ENCODE measurements around the gene NCK2. TPM values are rescaled to one million over a fixed set of nuclear protein-coding genes. Genes with fewer than 3 reads are reported as not detected.

Gene NCK2
- total RNA-seq, 1 experiment from 2014 or later: 51.3 TPM

DNA sequence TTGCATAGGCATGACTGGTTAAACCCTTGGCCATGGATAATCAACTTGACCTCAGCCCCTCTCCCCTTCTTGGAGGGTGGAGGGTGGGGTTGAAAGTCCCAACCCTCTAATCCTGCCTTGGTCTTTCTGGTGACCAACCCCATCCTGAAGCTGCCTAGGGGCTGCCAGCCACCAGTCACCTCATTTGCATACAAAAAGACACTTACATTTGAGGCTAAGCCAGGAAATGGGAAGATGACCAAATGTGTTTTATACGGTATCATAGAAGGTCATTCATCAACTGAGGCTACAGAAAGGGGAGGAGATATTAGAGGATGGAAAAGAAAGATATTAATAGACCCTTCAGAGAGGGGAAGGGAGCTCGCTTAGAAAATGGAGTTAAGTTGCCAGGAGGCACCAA is 96.8 kb downstream of the NCK2 start:
- no peak for DNase-seq (ENCODE audit: low read depth)

DNA sequence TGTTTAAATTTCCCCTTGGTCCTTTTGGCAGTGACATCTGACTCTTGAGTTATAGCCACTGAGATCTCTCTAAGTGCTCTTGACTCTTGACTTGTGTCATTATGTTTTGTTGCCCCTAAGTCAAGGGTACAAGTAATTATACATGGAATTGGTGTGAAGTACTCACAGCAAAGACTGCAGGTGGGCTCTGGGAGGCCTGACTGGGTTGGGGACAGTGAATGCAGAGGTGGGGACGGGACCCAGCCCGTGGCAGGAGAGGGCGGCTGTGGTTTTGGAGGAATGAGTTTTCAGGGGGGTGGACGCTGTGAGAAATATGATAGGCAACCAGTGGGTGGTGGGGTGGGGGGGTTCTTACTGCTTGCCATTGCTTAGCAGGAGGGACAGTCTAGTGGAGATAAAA is 97.8 kb downstream of the NCK2 start:
- DNase-seq (ENCODE audit: low read depth): no peak

DNA sequence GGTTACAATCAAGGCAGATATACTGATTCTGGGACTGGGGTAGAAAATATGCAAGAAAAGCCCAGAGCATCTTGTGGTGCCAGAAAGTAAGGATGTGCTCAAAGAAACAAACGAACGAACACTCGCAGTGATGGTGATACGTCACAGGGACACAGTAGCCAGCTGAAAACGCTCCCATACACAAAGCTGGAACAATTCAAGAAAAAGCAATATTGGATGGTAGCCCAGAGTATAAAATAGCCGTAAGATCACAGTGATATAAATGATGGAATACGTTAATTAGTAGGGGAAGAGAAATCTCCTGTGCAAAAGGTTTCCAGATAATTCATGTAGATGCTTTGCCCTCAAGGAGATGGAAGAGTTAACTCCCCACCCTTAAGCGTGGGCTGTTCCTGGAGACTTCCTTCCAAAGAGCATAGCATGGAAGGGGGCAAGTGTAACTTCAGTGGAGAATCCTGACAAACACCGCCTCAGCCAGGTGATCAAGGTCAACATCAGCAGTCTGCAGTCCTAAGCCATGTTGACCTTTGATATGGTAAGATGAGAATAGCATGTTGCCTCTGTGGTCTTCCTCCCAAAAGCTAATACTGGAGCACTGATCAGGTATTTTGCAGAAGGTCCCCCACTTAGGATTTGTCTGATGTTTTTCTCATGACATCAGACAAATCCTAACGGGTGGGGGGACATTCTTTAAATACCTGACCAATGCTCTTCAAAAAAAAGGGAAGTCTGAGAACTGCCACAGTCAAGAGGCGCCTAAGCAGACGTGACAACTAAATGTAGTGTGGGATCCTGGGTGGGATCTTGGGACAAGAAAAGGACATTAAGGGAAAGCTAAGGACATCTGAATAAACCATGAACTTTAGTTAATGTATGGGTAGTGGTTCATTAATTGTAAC is 99.0 kb downstream of the NCK2 start:
- no peak for DNase-seq (ENCODE audit: low read depth)

DNA sequence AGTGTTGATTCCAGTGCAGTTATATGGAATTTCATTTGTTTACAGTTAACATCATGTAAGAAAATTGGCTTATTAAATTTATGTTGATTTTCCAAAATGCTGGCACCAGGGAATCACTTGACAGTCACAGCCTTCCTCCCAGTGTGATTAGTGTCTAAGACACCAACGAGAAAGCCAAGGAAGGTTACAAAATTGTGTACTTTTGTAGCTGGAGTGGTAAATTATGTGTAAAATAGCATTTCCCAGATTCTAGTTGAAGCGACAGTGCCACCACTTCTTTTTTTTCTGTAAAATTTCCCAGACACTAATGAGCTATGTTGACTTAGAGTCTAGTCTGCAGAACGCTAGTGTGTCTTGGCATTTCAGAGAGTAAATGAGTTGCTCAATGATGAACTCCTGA is 101.3 kb downstream of the NCK2 start:
- DNase-seq (ENCODE audit: low read depth): no peak

DNA sequence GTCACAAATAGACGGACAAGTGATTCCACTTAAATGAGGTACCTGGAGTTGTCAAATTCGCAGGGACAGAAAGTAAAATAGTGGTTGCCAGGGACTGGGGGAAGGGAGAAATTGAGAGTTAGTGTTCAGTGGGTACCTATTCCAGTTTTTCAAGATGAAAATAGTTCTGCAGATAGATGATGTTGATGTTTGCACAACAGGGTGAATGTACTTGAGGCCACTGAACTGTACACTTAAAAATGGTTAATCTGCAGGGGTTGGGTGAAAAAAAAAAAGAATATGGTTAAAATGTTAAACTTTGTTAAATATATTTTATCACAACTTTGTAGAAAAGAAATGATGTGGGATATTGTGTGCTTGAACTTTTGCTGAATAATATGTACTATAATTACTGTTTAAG is 102.3 kb downstream of the NCK2 start:
- no peak for DNase-seq (ENCODE audit: low read depth)

DNA sequence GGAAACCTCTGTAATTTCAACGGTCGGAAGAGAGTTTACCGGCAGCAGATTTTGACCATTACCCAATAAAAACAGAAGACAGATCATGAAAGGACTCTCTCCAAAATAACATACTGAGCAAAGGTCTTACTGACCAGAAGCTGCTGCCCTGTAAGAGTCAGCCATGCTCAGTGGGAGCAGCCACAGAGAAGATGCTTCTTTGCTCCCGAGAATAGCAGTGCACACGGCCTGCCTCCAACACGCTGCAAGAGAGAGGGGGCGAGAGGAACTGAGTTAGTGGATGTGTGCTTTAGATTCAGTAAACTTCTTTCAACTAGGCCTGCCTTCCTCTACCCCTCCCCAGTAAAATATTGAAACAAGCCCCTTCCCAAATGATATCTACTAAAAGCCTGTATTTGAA is 103.7 kb downstream of the NCK2 start:
- no peak for DNase-seq (ENCODE audit: low read depth)

DNA sequence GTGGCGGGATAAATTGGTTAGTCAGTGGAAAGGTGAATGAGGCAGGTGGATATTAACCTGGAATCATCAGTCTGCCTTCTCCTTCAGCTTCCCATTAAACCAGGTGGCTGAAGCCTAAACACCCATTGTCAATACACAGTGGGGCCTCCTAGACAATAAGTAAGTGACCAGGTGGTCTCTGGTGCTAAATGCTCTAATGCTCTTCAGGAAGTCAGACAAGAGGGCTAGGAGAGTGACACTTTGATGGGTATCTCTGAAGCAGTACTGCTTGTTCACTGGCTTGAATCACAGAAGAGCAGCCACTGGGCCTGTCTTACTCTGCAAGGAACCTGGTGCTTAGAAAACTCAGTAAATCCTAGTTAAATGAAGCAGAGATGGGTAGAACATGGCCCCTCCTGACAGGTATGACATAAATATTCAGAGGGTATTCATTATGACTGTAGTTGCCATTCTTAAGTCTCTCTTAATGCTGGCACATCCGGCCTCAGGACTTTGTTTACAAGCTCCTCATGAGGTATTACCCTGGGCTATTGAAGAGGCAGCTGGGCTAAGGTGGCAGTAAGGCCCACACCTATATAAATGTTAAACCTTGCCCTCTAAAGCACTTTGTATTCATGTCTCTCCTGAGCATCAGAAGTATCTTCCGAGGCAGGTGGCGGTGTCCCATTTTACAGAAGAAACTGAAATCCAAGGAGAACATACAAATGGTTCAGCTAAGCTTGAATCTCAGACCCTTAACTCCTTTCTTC is 104.9 kb downstream of the NCK2 start:
- no peak for DNase-seq (ENCODE audit: low read depth)

DNA sequence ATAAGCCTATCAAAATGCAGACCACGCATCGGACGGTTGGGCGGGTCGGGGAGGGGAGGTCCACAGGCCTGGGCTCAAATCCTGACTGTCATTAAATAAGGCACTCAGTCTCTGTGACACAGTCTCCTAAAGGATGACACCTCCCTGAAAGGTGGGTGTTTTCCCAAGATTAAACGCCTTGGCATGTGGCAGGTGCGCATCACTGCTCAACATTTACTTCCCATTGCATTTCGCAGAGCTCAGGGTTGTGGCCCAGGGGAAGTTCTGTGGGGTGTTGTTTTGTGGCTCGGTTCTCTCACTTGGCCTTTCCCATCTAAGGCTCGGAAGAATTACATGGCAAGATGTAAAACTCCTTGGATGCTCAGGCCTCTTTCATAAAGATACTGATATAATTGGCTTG is 107.4 kb downstream of the NCK2 start:
- DNase-seq (ENCODE audit: low read depth): no peak

DNA sequence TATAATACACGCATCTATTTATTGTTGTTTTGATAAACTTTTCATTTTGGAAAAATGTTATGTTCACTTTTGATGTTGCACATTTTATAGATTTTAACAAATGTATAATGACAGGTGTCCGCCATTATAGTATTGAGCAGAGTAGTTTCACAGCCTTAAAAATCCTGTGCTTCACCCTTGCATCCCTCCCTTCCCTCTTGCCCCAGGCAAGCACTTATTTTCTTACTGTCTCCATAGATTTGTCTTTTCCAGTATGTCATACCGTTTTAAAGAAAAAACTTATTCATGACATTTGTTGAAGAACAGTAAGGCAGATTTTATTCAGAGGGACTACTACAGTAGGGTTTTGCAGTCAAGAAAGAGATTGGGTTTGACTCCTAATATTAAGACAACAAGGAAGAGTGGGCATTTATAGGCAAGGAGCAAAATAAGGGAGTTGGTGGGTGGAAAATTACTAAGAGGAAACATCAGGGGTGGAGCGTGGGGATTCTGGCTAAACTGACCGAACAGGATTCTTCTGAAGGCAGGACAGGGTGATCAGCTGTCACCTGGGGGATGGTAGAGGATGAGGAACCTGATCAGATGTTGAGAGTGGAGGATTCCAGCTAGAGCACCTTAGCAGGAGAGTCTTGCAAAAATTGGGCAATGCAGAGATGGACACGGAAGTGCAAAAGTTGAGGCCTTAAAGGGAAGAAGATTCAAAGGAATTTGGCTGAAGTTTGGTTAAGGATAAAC is 108.8 kb downstream of the NCK2 start:
- no peak for DNase-seq (ENCODE audit: low read depth)

DNA sequence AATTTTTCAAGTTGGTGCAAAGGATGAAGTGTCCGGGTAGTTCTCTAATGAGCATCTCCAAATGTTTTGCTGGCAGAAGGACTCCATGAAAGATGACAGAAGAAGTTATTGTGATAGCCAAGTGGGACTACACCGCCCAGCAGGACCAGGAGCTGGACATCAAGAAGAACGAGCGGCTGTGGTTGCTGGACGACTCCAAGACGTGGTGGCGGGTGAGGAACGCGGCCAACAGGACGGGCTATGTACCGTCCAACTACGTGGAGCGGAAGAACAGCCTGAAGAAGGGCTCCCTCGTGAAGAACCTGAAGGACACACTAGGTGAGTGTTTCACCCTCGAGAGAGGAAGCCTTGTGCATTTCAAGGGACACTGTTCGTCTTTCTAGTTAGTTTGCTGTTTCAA is 110.3 kb downstream of the NCK2 start:
- DNase-seq (ENCODE audit: low read depth): no peak

DNA sequence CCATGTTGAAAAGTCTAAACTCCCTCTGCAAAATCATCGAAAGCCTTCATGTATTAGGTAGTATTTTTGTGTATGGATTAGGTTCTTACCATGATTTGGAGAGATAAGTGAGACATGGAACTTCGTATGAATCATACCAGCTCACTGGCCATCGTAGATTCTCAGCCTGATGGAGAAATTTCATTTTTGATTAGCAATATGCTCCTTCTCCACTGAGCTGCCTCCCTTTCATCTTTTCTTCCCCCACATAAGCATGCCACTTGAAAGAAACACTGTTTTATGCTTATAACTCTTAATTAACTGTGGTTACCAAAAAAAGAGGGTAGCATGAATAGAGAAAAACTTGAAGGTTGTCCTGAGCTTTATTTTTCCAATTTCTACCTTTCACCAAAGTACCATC is 111.9 kb downstream of the NCK2 start:
- no peak for DNase-seq (ENCODE audit: low read depth)

DNA sequence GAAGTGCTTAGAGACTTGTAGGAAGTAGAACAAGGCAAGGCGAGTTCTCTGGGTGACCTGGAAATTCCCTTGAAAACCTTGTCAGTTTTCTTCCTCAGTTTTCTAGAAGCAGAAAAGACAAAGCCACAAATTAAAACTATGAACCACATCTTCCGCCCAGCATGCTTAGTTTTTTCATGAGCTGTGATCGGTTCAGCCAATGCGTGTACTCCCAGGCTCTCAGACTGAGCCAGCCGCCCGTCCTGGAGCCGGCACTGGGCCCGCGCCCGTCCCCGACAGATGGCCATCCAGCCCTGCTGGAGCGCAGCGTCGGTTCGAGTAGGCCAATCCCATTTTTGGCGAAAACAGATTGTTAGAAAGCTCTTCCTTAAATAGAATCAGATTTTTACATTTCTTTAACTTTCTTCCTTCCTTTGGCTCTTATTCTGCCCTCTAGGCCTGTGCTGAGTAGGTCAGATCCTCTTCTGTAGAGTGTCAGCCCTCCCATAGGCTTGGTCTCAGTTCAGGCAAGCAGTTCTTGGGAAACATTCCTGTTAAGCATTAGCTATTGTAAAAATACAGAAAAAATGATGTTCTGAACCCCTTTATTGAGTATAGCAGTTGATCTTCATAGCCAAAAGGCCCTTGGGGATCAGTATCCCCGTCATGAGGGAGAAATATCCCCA is 112.5 kb downstream of the NCK2 start:
- DNase-seq (ENCODE audit: low read depth): no peak

DNA sequence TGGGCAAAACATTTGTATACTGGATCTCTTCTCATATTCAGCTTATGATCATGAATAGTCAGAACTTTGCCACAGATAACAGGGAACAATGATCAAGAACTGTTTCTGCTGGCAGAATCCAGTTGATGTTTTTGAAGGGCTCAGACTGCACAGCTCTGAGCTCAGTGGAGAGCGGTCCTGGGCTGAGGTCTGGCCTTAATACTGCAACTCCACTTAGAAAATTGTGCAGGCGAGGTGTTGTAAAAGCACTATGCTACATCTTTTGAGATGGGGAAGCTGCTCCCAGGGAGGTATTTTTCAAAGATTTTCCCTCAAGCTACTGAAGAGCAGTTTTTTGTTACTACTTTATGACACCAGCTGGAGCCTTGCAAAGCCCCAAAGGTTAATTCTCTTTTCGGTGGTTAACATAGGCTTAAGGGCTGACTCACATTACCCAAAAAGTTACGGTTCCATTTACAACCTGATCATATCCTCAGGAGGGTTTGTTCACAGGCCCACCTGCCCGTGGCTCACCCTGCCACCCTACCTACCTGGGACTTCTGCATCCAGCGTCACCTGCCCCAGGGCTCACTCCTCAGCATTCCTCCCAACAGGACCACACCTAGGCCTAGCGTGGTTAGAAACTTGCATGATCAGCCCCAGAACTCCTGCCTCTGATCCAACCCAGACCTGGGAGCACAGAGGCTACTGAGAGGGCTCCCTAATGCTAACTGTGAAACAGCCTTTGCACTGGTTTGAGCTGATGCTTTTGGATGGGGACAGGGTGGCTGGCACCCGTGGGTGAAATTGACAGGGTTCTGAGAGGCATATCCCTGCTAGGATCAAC is 114.4 kb downstream of the NCK2 start:
- DNase-seq (ENCODE audit: low read depth): no peak

DNA sequence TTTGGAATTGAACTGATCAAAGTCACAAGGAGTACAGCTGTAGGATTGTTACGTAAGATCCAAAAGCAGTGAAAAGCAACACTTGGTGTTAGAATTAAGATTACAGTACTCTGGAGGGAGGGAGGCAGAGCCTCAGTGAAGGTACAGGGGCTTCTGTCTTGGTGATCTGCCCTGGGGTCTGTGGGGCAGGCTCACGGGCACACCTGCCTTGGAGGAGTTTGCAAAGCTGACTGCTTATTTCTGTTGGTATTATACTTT is 114.9 kb downstream of the NCK2 start:
- no peak for DNase-seq (ENCODE audit: low read depth)

DNA sequence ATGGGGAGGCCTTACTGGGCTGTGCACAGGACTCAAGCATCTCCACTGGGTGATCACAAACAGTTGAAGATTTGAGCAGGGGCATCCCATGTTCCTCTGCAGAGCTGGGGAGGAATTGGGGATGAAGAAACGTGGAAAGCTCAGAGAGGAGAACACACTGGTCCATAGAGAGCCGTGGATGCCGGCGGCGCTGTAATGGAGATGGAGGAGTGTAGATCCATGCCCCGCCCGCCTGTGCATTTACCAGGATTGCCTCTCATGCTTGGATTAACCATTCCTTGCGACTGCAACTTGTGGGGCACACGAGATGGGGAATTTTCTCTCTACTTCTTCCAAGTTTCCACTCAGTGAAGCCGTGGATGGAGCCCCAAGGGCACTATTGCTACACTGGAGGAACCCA is 115.9 kb downstream of the NCK2 start:
- DNase-seq (ENCODE audit: low read depth): no peak

DNA sequence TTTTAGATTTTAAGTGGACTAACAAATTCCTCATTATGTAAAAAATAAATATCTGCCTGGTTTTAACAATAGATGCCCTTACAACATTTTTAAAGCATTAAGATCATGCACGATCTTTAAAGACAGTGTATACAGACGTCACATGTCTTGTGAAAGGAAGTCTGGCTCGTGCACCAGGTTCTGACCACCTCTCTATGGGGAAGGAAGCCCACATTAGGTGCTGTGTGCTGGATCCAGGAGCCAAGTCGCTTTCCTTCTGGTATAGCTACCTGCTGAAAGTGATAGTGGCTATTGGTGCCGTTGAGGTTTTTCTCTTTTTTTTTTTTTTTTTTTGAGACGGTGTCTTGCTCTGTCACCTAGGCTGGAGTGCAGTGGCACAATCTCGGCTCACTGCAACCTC is 116.5 kb downstream of the NCK2 start:
- DNase-seq (ENCODE audit: low read depth): no peak

DNA sequence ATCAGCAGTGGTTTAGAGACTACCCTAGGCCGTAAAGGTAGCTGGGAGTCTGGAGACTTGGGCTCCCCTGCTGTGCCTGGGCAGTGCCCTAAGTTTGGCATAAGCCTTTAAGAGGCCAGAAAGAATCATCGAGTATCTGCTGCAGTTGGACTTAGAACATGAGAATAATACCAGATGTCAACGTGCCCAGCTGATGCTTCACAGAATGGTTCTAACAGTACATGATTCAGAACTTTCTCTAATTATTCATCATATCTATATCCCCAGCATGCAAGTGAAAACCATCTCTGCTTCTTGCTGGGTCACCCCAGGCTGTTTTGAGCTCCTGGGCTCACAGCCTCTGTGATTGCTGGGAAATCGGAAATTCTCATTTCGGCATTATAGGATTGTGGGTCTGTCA is 118.1 kb downstream of the NCK2 start:
- no peak for DNase-seq (ENCODE audit: low read depth)

DNA sequence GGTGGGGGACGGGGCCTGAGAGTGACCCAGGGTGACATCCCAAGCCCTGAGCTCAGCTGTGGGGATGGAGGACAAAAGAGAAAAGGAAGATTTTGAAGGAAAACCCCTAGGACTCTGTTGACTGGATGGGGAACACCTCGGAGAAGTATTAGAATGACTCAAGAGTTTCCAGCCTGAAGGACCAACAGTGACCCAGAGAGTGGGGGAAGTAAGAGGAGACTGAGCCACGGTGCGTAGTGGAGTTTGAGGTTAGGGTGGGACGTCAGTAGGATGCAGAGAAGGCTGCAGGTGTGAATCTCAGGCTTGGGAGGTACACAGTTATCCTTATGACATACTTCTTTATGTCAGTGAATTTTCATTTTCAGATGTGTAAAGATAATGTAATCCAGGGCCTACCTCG is 119.5 kb downstream of the NCK2 start:
- no peak for DNase-seq (ENCODE audit: low read depth)

DNA sequence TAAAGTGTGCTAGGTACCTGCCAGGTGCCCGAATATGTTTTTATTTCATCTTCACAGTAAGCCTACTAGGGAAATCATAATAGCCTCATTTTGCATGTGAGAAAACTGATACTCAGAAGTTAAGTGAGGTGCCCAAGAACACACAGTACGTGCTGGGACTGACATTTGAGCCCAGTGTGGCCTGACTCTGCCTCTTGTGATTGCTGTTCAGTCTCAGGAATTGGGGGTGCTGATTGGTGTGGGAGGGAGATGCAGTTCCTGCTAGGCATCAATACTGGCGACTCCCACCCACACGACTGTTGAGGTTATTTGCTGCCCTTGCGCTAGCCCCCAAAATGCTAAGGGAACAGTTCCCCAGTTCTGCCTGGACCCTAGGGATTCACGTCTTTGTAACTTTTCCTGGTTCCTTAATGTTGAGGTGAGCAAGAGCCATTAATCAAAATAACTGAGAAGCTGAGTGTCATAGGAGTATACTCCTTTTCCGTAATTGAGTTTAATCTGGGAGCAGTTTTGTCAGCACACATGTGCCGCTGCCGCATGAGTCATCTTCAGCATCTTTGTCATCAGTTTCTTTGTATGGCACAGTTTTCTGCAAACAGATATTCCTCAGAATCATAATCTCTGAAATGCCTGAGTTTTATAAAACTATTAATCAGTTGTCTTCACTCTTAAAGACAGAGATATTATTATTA is 120.7 kb downstream of the NCK2 start:
- DNase-seq (ENCODE audit: low read depth): no peak
